ENCODE measurements around the gene KASH5.

Gene KASH5

DNA sequence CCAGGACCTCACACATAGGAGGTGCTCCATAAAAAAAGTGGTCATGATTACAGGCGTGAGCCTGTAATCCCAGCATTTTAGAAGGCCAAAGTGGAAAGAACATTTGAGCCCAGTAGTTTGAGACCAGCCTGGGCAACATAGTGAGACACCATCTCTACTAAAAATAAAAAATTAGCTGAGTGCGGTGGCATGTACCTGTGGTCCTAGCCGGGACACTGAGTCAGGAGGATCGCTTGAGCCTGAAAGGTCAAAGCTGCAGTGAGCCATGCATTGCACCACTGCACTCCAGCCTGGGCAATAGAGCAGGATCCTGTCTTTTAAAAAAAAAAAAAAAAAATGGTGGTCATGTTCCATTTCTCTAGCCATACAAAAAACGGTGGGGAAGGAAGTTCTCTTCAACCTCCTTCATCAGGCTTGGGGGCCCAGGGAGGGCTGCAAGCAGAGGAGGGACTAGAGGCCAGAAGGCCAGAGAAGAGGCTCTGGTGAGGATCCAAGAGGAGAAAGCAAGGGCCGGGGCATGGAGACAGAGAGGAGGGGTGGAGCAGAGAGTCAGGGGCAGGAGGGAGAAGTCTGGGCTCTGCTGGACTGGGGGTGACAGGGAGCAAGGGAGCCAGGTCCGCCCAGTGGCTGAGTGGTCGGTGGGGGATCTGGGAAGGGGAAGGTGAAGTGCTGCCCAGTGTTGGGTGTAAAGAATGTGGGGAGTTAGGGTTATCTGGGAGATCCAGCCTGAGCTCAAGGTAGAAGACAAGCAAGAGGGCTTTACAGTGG is 8.9 kb downstream of the KASH5 start:
- DNase-seq, result no peak

DNA sequence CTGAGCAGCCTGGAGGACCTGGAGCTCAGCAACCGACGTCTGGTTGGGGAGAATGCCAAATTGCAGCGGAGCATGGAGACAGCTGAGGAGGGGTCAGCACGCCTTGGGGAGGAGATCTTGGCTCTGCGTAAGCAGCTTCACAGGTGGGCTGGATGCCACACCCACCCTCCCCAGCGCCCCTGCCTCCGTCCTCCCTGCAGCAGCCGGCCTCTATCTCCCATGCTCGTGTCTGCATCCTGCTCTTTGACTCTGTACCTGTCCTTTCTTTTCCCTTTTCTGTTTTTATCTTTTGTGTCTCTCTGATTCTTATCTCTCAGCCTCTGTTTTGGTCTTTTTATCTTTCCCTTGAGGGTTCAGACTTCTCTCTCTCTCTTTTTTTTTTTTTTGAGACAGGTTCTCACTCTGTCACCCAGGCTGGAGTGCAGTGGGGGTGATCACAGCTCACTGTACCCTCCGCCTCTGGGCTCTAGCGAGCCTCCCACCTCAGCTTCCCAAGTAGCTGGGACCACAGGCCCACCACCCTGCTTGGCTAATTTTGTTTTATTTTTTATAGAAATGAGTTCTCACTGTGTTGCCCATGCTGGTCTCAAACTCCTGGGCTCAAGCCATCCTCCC is 10.1 kb downstream of the KASH5 start:
- no peak for DNase-seq

DNA sequence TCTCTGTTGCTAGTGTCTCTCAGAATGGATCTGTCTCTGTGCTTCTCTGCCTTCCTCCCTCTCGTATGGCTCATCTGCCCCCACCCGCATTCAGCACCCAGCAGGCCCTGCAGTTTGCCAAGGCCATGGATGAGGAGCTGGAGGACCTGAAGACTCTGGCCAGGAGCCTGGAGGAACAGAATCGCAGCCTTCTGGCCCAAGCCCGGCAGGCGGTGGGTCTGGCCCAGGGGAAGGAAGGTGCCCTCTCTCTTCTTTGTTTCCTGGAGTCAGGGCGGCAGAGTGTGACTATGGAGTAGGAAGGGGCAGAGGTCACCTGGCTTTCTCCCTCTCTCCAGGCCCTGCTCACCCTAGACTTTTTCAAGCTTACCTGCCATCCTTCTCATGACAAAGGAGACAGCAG is 10.9 kb downstream of the KASH5 start:
- DNase-seq, result no peak

DNA sequence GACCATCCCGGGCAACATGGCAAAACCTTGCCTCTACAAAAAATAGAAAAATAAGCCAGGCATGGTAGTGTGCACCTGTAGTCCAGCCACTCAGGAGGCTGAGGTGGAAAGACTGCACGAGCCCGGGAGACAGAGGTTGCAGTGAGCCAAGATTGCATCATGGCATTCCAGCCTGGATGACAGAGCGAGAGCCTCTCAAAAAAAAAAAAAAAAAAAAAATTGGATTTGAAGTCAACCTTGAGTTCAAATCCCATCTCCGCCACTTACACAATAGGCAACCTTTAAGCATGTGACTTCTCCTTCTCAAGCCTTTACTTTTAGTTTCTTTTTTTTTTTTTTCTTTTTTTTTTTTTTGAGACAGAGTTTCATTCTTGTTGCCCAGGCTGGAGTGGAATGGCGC is 12.0 kb downstream of the KASH5 start:
- DNase-seq, result no peak

DNA sequence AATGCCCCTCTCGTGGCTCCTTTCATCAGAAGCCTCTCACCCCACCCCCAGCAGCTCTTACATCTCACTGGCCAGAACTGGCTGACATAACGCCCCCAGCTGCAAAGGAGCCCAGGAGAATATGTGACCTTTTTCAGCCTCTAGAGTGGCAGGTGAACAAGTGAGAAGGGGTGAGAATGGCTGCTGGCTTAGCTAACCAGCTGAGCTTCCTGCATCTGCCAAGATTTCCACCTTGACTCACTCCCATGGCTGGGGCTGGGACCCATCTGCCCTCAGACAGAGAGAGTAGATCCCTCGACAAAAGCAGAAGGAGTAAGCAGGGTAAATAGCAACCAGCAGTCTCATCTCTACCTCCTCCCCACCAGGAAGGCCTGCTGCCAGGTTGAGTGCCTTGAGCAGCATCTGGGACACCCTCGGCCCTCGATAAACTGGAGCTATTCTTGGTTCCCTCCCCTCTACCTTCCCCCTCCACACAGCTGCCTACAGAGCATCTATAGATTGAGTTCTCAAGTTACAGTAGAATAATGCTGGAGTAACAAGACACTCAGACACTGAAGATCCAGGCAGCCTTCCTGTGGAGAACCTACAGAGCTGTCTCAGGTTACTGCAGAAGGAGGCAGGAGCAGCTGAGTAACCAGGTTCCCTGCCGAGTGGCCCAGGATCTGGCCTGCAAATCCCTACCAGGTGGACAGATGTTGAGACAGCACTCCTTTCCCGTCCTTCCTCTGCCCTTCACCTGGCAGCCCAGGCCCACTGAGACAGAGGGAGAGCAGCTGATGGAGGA is 15.5 kb downstream of the KASH5 start:
- DNase-seq, result no peak

DNA sequence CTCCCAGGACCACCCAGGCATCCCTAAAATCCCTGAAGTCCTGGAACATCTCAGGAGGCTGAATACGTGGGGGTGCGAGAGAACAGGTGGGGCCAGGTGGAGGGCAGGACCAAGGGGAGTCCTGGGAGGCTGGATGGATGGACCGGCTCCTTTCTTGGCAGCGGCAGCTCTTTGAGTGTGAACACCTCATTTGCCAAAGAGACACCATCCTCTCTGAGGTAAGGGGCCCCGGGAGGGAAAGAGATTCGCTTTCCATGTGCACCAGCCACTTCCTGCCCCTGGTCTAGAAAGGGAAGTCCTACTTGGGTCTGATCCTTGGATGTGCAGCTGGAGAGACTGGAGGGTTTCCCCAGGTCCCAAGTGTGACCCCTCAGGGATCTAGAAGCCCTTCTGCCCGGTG is 19.0 kb downstream of the KASH5 start:
- DNase-seq, result no peak

DNA sequence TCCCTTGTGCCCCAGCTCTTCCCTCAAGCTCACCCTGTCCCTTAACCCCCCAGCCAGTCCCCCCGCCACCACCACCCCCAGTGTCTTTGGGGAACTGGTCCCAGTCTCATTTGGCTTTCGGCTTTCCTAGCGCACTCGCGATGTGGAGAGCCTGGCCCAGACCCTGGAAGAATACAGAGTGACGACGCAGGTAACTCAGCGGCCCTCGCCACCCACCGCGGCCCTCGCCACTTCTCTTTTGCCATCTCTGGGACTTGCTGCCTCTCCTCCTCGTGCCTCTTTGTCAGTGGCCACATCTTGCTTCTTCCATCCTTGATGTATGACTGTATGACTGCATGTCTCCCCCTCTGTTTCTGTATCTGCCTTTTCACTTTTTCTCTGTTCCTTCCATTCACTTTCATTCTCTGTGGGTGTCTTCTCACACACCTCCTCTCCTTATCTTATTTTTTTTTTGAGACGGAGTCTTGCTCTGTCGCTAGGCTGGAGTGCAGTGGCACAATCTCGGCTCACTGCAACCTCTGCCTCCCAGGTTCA is 19.5 kb downstream of the KASH5 start:
- no peak for DNase-seq

DNA sequence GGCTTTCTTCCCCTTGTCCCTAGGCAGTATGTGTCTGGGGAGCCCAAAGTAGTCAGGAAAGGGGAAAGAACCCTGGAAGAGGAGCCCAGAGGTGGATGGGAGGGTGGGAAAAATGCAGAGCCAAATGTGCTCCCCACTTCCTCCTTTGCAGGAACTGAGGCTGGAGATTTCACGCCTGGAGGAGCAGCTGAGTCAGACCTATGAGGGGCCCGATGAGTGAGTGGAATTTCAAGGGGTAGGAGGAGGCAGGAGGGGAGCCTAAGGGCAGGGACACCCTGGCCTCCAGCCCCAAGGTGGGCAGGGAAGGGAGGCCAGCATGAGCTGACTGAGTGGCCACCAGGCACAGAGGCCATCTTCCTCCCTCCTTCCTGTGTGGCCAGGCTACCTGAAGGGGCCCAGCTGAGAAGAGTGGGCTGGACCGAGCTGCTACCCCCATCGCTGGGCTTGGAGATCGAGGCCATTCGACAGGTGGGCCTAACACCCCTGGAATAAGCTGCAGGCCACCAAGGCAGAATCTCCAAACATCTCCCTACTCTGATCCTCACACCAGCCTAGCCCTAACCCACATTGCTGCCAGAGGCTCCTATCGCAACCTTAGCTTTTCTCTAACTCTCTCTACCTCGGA is 20.9 kb downstream of the KASH5 start:
- DNase-seq, result no peak

DNA sequence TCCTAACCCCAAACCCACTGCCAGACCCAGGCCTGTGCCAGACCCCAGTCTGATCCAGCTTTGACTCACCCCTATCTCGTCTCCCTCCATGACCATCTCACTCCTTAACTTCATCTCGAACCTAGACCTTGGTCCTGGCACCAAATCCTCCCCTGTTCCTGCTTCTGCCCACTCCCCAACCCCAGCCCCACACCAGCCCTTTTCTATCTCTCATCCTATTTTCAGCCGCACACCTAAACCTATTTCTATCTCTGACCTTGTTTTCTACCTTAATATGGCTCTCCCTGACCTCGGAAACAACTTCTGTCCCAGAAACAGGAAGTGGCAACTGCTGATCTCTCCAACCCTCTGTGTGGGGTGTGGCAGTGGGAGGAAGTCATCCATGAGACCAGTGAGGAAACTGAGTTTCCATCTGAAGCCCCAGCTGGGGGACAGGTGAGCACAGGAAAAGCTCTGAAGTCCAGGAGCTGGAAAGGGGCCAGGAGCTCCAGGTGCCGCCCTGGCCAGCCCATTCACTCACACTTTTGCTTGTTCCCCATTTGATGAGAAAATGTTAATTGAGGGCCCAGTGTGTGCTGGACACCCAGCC is 21.5 kb downstream of the KASH5 start:
- peak; percentile 34 for DNase-seq

DNA sequence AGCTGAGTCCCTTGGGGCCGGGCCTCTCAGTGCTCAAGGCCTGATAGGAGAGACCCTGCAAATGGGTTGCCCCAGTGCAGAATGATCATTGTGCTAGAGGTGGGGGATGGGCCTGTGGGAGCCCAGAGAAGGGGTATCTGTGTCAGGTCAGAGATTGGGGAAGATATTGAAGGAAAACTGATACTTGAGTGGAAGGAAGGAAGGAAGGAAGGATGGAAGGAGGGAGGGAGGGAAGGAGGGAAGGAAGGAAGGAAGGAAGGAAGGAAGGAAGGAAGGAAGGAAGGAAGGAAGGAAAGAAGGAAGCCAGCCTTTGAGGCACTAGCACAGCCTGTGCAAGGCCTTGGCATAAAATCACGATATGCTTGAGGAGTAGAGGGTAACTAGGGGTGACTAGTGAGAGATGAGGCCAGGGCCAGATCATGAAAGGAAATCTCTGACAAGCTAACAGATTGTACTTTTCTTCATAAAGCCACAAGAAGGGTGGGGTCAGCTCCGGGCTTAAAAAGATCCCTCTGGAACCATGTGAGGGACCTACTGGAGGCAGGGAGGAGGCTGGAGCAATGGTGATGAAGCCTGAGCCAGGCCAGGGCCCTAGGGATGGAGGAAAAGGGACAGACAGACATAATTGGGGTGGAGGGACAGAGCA is 23.8 kb downstream of the KASH5 start:
- no peak for DNase-seq

DNA sequence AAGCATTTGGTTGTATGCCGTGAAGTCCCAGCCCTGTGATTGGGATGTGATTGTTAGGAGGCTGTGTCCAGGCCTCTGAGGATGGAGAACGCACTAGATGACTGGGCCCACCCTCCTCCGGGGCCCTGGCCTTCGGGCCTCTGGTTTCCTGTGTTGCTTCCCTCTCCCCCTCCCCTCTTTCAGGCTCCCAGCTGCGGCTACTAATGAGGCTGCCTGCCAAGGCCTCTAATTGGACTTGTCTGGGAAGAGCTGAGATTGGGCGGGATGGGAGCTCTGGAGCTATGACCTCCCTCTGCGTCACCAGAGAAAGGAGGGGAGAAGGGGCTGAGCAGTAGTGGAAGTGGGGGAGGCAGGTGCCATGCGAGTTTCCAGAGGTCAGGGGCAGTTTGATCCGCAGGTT is 25.3 kb downstream of the KASH5 start:
- DNase-seq, result no peak

DNA sequence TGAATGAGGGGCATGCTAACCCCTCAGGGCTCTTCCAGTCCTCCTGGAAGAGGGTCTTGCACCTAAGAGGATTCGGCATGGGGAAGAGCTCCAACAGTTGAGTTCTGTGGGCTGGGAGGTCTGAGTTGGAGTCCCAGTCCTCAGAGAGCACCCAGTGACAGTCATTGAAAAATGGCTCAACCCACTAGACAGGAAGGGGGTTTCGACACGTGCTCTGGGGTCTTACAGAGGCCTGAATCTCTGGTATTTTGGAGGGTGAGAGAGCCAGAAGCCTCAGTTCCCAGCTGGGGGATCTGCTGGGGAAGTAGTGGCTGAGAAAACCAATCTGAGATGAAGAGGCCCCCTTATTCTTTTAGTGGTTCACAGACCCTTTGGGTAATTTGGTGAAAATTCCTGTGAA is 26.2 kb downstream of the KASH5 start:
- DNase-seq, result no peak

DNA sequence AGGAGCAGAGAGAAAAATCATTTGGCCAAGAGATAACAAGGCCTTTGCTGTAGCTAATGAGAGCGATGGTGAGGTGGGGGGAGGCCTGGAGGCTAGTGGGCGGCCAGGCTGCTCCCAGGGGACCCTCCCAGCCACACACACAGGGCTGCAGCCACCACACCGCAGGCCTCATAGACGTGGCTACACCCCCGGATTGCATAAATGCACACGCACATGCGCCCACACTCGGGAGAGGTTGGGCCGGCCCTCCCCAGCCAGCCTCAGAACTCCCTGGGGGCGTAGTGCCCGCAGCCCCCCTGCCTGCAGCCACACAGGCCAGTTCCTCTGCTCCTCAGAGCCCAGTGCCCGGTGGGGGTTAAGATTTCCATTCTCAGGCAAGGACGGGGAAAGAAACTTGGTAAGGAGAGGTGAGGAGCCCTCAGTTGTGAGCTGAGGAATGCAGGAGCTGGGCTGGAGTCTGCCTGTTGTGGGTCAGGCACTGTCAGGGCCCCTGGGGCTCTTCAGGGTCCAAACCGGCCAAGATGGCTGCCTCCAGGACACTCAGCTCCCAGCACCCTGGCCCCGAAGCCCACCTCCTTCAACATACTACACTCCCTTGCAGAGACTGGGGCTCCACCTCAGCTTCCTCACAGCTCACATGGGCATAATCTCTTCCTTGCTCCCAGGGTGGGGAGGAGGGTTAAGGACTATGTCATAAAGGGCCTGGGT is 27.2 kb downstream of the KASH5 start:
- no peak for DNase-seq

DNA sequence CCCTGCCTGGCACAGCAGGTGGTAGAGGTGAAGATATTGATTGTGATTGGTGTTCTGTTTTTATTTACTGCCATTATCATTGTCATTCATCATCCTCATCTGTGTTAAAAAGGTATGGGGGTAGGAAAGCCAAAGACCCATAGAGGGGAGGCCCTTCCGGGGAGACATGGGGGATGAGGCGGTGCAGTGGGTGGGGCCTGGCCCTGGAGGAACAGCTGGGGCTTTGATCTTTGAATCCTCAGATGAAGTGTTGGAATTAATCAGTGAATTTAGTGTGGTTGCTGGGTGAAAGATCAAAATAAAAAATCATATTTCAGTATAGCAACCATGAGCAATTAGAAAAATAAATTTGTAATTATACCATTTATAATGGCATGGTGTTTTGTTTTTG is 27.8 kb downstream of the KASH5 start:
- DNase-seq, result no peak

DNA sequence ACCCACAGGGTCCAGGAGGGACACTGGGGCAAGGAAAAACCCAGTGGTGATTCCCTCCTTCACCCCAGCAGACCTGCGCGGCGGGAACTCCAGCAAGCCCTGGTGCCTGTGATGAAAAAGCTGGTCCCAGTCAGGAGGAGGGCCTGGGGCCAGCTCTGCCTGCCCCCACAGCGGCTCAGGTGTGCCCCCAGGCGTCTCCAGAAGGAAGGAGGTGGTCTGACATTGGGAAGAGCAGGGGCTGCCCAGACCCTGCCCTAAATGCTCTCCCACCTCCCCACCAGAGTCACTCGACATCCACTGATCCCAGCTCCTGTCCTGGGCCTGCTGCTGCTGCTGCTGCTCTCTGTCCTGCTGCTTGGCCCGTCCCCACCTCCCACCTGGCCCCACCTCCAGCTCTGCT is 29.0 kb downstream of the KASH5 start:
- no peak for DNase-seq

DNA sequence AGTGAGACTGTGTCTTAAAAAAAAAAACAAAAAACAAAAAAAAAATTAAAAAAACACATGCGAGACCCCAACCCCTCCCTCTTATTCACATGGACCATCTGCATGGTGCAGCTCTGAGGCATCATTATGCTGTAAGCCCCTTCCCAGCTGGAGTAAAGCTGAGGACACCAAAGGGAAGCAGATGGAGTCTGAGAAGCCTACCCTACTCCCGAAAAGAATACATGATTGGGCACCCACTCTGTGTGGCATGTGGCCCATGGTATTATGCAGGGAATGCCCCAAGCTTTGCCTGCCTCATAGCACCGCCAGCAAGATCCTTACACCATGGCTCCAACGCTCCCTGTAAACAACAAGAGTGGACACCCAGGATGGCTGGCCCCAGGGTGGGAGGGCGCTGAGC is 30.5 kb downstream of the KASH5 start:
- DNase-seq, result no peak

DNA sequence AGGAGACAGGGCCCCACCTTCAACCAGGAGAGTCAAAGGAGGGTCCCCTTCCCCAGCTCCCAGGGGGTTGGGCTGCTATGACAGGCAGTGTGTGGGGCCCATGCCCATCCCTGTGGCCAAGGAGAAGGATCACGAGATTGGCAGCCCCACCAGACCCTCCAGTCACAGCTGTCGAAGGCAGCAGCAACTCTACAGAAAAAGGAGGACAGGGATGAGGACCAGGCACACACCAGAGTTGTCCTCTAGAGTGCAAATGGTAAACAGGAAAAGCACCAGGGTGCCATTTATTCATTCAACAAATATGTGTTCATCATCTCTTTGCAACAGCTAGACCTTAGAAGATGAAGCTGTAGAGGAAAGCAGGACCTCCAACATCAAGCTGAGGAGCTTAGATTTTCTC is 31.1 kb downstream of the KASH5 start:
- no peak for DNase-seq

DNA sequence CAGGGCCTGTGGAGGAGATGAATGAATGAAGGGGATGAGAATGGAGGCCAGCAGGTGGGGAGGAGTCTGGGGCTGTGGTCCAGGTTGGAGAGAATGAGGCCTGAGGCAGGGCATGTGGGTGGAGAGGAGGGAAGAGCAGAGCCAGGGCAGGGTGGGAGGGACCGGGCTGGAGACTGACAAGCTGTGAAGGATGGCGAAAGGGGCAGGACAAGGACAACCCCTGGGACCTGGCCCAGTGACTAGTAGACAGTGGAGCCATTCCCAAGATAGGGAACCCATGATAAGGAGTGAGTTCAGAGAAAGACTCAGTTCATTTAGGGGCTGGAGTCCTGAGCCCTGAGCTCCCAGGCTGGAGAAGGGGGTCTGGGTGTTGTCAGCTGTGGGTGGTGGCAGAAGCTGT is 32.2 kb downstream of the KASH5 start:
- DNase-seq, result no peak

DNA sequence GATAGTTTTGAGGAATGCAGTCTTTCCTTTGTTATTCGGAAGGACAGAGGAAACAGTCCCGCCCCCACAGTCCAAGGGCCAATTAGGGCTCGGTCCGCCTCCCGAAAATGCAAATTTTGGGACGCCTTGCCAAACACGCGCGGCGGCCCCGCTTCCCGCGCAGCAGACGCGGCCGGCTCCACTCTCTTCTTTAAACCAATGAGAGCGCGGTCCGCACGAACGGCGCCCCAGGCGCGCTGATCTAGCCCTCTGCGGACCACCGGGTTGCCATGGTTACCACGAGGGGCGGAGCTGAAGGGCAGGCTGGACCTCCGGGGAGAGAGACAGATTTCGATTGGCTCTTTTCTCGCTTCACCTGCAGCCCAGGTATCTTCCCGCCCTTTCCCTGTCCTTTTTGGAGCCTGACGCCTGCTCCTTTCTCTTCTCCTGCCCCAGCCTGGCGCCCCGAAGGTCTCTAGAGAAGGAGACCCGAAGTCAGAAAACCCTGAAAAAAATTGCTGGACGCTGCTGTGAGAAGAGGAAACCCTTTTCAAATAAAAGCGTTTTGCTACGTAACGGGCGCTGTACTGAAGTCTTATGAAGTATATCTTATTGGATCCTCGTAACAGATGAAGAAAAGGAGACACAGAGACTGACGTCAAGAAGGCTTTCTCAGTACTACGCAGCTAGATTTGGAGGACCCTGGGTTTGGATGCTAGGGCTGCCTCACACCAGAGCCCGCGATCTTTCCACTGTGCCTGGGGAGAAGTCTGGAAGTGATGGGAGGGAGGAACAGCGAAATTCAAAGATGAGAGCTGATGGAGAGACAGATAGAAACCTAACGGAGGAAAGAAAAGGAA is 33.2 kb downstream of the KASH5 start:
- peak; percentile 41 for DNase-seq

DNA sequence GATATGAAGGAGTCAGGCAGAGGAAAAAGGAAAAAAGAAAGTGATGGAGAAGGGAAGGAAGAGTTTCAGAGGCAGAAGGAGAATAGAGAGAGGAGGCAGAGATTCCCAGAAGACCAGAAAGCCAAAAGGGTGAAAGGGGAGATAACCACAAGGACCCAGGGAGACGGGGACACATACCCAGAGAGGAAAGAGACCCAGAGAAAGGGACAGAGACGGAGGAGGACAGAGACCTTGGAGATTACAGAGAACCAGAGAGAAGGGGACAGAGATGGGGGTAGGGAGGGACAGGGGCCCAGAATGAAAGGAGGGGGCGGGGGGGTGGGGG is 33.8 kb downstream of the KASH5 start:
- no peak for DNase-seq
